Ectodermal cell (in vitro differentiated cells): ENCODE results near the gene UCN2.
"Not testable (repeated sequence)": the region's sequence is repeated elsewhere in the genome, so short reads cannot be mapped to it uniquely, and the experiment has no call there.

Experiments
- H3K27ac ChIP-seq: 2 replicates; pipeline ENCODE4 v1.7.0; 2013; ENCODE audit warnings: mild to moderate bottlenecking, low read depth, low read length; ENCODE audit not compliant: insufficient read depth, poor library complexity, severe bottlenecking
- H3K27me3 ChIP-seq: 2 replicates; pipeline ENCODE4 v1.7.0; 2013; ENCODE audit warnings: mild to moderate bottlenecking, low read length; ENCODE audit not compliant: insufficient read depth, control insufficient read depth, poor library complexity, severe bottlenecking
- H3K36me3 ChIP-seq: one replicate; pipeline ENCODE4 v1.7.0; 2013; ENCODE audit warnings: low read length; ENCODE audit not compliant: control insufficient read depth, insufficient read depth
- H3K4me1 ChIP-seq: one replicate; pipeline ENCODE4 v1.7.0; 2013; ENCODE audit warnings: low read length; ENCODE audit not compliant: control insufficient read depth, insufficient read depth
- H3K4me3 ChIP-seq: 2 replicates; pipeline ENCODE4 v1.7.0; 2013; ENCODE audit warnings: low read depth, low read length, control low read depth; ENCODE audit not compliant: insufficient read depth
- H3K9me3 ChIP-seq: 2 replicates; pipeline ENCODE4 v1.7.0; 2013; ENCODE audit warnings: mild to moderate bottlenecking, low read length, moderate library complexity; ENCODE audit not compliant: control insufficient read depth
- WGBS, 2 experiments: methylation state at CpG; one replicate each; pipeline ENCODE4 v1.1.7; 2013; ENCODE audit warnings: missing lambda C conversion rate in 2 of 2; 5-methylcytosine and 5-hydroxymethylcytosine counted together

UCN2 gene

DNA sequence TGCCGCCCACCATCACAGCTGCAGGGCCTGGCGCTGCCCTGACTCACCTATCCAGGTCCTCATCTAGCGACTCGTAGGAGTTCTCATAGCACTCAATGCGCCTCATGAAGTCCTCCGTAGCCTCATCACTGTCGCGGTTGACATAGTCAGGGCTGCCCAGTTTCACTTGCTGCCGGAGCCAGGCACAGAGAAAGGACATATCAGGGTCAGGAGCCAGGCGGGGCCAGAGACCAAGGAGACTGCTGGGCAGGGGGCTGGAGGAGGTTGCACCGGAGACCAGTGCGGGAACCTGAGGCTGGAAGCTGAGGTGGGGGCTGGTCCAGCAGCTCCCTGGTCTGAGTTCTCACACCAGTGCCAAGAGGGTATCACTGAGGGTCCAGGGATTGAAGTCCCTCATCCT is 25.1 kb downstream of the UCN2 start:
- 94 to 96% methylated on average over 12 of the region's 12 CpGs for WGBS, 2 experiments
- Histone ChIP-seq H3K9me3 (no peaks in the 10 kb centered on the region), H3K27ac (no peak overlapping the region), H3K4me1 (no peaks in the 10 kb centered on the region), H3K4me3 (no peak overlapping the region), H3K36me3 (peaks cover 28% of the 10 kb centered on the region), H3K27me3 (no peaks in the 10 kb centered on the region)

DNA sequence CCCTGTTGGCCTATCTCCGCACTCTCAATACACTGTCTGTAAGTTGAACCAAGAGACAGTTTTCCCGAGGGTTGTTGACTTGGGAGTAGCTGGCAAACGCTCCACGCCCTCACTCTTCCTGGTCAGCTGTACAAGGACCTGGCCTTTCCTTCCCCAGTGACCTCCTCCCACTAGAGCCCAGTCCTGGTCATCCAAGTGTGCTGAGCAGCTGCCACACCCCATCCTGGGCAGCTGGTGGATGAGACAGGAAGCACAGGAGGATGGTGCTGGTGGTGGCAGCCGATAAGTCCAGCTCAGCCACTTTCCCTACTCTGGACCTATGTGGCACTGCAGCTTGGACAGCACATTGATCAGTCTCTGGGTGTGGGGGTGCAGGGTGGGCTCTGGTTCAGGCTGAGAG is 26.8 kb downstream of the UCN2 start:
- Histone ChIP-seq H3K27ac (no peak overlapping the region), H3K27me3 (no peaks in the 10 kb centered on the region), H3K4me1 (no peaks in the 10 kb centered on the region), H3K9me3 (no peaks in the 10 kb centered on the region), H3K4me3 (no peak overlapping the region), H3K36me3 (peaks cover 23% of the 10 kb centered on the region)
- WGBS, 2 experiments = 96% methylated on average over 5 of the region's 5 CpGs

- H3K36me3 ChIP-seq = peaks cover 23% of the 10 kb centered on the region
- H3K9me3 ChIP-seq = no peaks in the 10 kb centered on the region
- H3K4me3 ChIP-seq = no peak overlapping the region
- H3K27me3 ChIP-seq = no peaks in the 10 kb centered on the region
- no peak overlapping the region for H3K27ac ChIP-seq
- H3K4me1 ChIP-seq = no peaks in the 10 kb centered on the region
- WGBS, 2 experiments = 96 to 98% methylated on average over 19 of the region's 19 CpGs
These were observed 27.5 kb downstream of the UCN2 start for GRCh38 chr3:48536116-48536515.

DNA sequence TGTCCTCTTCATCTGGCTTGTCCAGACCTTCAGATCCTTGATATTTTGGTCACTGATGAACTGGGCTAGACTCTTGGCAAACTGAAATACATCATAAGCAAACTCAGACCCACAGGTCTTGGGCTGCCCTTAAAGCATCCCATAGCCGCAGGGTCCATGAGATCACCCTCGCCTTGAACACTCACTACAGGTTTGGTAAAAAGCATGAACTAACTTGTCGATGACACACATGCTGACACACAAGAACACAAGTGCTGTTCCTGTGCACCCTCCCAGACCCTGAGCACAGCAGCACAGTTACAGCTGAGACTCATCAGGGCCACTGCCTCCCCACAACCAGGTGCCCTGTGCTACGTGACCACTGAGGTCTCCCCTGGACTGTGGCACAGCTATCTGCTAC is 28.0 kb downstream of the UCN2 start:
- WGBS, 2 experiments = 93 to 98% methylated on average over 4 of the region's 4 CpGs
- Histone ChIP-seq H3K27me3 (no peaks in the 10 kb centered on the region), H3K9me3 (no peaks in the 10 kb centered on the region), H3K4me1 (no peaks in the 10 kb centered on the region), H3K4me3 (no peak overlapping the region), H3K36me3 (peaks cover 23% of the 10 kb centered on the region), H3K27ac (no peak overlapping the region)

DNA sequence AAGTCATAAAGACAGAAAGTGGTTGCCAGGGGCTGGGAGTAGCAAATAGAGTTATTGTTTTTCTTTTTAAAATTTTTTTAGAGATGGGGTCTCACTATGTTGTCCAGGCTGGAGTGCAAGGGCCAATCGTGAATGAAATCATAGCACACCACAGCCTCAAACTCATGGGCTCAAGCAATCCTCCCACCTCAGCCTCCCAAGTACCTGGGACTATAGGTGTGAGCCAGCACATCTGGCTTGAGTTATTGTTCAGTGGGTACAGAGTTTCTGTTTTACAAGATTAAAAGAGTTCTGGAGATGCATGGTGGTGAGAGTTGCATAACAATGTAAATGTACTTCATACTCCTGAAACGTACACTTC is 30.6 kb downstream of the UCN2 start:
- H3K9me3 ChIP-seq = no peaks in the 10 kb centered on the region
- H3K27me3 ChIP-seq = no peaks in the 10 kb centered on the region
- WGBS, 2 experiments = 75 to 95% methylated on average over 1 of the region's 2 CpGs
- H3K4me3 ChIP-seq = no peak overlapping the region
- H3K27ac ChIP-seq = no peak overlapping the region
- H3K4me1 ChIP-seq = no peaks in the 10 kb centered on the region
- peaks cover 21% of the 10 kb centered on the region for H3K36me3 ChIP-seq

GRCh38 chr3:48532271-48532976 is 31.2 kb downstream of the UCN2 start:
- Histone ChIP-seq H3K4me1 (no peaks in the 10 kb centered on the region), H3K27me3 (no peaks in the 10 kb centered on the region), H3K36me3 (peaks cover 19% of the 10 kb centered on the region), H3K27ac (no peak overlapping the region), H3K4me3 (no peak overlapping the region), H3K9me3 (no peaks in the 10 kb centered on the region)
- 87 to 95% methylated on average over 3 of the region's 6 CpGs for WGBS, 2 experiments

DNA sequence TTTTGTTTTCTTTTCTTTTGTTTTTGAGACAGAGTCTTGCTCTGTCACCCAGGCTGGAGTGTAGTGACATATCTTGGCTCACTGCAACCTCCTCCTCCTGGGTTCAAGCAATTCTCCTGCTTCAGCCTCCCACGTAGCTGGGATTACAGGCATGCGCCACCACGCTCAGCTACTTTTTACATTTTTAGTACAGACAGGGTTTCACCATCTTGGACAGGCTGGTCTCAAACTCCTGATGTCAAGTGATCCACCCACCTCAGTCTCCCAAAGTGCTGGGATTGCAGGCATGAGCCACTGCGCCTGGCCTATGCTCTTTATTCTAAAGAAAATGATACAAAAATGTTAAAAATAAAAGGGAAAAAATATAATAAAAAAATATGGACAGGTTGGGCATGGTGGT is 32.9 kb downstream of the UCN2 start:
- 84 to 94% methylated on average over 3 to 4 of the region's 4 CpGs for WGBS, 2 experiments
- H3K4me3 ChIP-seq, H3K27me3 ChIP-seq, H3K9me3 ChIP-seq, H3K4me1 ChIP-seq, H3K27ac ChIP-seq: not testable (repeated sequence)
- H3K36me3 ChIP-seq = peaks cover 14% of the 10 kb centered on the region

DNA sequence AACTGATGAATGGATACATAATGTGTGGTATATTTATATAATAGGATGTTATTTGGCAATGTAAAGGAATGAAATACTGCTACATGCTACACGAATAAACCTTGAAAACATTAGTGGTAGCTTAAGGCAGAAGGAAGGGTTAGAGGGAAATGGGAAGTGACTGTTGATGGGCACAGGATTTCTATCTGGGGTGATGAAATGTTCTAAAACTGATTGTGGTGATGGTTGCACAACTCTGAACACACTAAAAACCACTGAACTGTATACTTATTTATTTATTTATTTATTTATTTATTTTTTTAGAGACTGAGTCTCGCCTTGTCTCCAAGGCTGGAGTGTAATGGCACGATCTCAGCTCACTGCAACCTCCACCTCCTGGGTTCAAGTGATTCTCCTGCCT is 34.8 kb downstream of the UCN2 start:
- WGBS, 2 experiments = 92 to 97% methylated on average over 3 of the region's 3 CpGs
- Histone ChIP-seq H3K36me3 (peaks cover 7% of the 10 kb centered on the region), H3K27me3 (no peaks in the 10 kb centered on the region)

GRCh38 chr3:48528048-48528447 is 35.5 kb downstream of the UCN2 start:
- Histone ChIP-seq H3K9me3 (no peaks in the 10 kb centered on the region), H3K4me3 (no peak overlapping the region), H3K27ac (no peak overlapping the region), H3K27me3 (no peaks in the 10 kb centered on the region), H3K4me1 (no peaks in the 10 kb centered on the region), H3K36me3 (peaks cover 7% of the 10 kb centered on the region)
- 95 to 97% methylated on average over 9 of the region's 9 CpGs for WGBS, 2 experiments

More for the DNA sequence above, 34.8 kb downstream of the UCN2 start:
- Histone ChIP-seq H3K4me3 (no peak overlapping the region), H3K9me3 (no peaks in the 10 kb centered on the region), H3K27ac (no peak overlapping the region), H3K4me1 (no peaks in the 10 kb centered on the region)

DNA sequence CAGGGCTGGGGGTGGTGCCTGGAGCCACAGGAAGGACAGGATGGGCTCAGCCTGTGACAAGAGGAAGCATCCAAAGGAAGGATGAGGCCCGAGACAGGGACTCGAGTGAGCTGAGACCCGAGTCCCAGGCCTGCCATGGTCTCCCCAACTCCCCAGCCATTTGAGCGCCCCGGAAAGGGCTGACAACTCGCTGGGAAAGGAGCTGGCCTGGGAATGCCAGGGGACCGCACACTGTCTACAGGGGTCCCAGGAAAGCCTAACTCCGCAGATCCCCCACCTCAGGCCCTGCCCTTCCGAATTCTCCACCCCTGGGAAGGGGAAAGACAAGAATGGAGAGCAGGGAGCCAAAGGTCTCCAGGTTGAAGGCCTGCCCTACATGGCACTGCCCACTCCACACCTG is 38.6 kb downstream of the UCN2 start:
- Histone ChIP-seq H3K27me3 (no peaks in the 10 kb centered on the region), H3K4me3 (no peak overlapping the region), H3K4me1 (no peaks in the 10 kb centered on the region), H3K36me3 (peaks cover 7% of the 10 kb centered on the region), H3K27ac (no peak overlapping the region), H3K9me3 (no peaks in the 10 kb centered on the region)
- WGBS, 2 experiments = 95 to 97% methylated on average over 9 of the region's 9 CpGs

GRCh38 chr3:48521635-48522034 is 41.9 kb downstream of the UCN2 start:
- Histone ChIP-seq H3K36me3 (no peaks in the 10 kb centered on the region), H3K9me3 (no peaks in the 10 kb centered on the region), H3K4me1 (no peaks in the 10 kb centered on the region), H3K27me3 (no peaks in the 10 kb centered on the region), H3K4me3 (no peak overlapping the region), H3K27ac (no peak overlapping the region)
- 94 to 95% methylated on average over 6 of the region's 6 CpGs for WGBS, 2 experiments
